ENCODE data around the gene PRAF2.

The PRAF2 gene, protein sequence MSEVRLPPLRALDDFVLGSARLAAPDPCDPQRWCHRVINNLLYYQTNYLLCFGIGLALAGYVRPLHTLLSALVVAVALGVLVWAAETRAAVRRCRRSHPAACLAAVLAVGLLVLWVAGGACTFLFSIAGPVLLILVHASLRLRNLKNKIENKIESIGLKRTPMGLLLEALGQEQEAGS

GRCh38 chrX:49073601-49074575 lies at the start of gene PRAF2:
PRAF2 (minus strand) TSS chrX:49074002; CDS start chrX:49073987, 15 bp downstream.
- peak; percentile 80 for DNase-seq (ENCODE audit: low read depth)

GRCh38 chrX:49122499-49122898 lies 48.7 kb upstream of the PRAF2 start:
- no peak for DNase-seq (ENCODE audit: low read depth)

DNA sequence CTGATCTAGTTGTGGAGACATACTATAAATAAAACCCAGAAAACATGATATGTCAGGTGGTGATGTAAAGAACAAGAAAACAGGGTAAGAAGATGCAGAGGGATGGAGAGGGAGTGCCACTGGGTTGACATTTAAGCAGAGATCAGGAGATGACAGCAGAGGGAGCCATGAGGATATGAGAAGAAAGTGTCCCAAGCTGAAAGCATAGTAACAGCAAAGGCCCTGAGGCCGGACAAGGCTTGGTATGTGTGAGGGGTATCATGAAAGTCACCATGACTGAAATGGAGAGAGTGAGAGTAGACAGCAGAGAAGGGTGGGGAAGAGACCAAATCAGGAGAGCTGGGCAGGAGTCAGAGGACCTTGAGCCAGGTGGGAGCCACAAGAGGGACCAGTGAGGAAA lies 46.3 kb upstream of the PRAF2 start:
- DNase-seq (ENCODE audit: low read depth), result no peak

GRCh38 chrX:49117581-49117980 lies 43.8 kb upstream of the PRAF2 start:
- no peak for DNase-seq (ENCODE audit: low read depth)

DNA sequence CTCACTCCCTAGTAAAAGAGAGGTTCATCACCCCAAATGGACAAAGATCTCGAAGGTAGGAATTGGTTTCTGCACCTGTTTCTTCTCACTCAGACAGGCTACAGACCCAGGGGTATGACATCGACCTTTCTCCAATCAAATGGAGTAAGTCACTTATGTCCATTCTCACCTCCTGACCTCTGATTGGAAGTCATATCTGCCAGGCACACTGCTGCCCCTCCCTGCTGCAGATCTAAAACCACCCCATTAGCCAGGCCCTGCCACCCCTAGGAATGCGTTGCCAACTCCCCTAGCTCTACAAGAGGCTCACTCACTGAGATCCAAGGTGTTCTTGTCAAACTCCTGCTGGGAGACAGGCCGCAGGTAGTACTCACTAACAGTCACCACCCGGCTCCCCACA lies 42.9 kb upstream of the PRAF2 start:
- no peak for DNase-seq (ENCODE audit: low read depth)

DNA sequence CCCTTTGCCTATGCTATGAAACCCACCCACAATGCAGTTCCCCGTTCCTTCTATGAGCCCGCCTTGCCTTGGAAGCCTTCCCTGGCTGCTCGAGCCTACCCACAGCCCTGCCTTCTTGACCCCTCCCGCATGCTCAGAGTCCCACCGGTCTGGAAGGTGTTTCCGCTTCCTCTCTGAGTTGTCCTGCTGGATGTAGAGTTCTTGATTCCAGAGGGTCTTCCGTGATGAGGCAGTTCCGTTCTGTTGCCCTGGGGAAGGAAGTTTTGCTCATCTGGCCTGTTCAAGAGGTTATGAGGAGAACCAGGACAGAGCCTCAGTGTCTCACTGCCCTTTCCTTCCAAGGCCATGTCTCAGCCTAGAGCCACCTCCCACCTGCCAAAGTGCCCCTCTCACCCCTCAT lies 42.3 kb upstream of the PRAF2 start:
- DNase-seq (ENCODE audit: low read depth), result no peak

- no peak for DNase-seq (ENCODE audit: low read depth)
Observed at GRCh38 chrX:49111791-49112190, 38.0 kb upstream of the PRAF2 start.

GRCh38 chrX:49110417-49110816 lies 36.6 kb upstream of the PRAF2 start:
- no peak for DNase-seq (ENCODE audit: low read depth)

- DNase-seq (ENCODE audit: low read depth), result no peak
Observed at GRCh38 chrX:49108641-49109040, 34.8 kb upstream of the PRAF2 start.

DNA sequence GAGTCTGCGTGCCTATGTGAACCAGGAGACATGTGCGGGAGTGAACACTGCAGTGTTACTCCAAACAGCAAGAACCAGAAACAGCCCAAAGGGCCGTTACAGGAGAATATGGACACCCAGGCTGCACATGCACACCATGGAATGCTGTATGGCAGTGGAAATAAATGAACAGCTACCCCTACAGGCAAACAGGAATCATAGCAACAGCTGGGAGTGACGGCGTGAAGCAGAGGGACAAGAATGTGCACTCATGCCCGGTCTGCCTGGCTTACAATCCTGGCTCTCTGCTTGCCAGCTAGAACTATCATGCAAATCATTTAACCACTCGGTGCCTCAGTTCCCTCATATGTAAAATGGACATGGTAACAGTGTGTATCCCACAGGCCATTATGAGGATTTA lies 33.1 kb upstream of the PRAF2 start:
- DNase-seq (ENCODE audit: low read depth), result no peak

GRCh38 chrX:49106296-49106695 lies 32.5 kb upstream of the PRAF2 start:
- no peak for DNase-seq (ENCODE audit: low read depth)

- no peak for DNase-seq (ENCODE audit: low read depth)
Observed at GRCh38 chrX:49103637-49104036, 29.8 kb upstream of the PRAF2 start.

DNA sequence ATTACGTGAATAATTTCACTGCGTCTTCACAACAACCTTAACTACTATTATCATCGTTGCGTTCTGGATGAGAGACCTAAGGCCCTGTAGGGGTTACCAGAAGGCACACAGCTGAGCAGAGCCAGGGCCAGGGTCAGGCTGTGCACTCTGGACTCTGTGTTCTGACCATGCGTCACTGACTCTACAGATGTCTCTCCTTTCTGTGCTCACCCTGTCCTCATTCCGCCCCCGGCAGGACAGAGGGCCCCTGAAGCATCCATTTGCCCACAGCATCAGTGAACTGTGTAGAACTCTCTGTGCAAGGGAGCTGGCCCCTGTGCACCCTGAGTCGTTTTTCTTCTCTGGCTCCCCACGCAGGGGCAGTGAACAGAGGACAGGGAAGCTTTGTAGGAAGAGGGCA lies 28.4 kb upstream of the PRAF2 start:
- DNase-seq (ENCODE audit: low read depth), result no peak

DNA sequence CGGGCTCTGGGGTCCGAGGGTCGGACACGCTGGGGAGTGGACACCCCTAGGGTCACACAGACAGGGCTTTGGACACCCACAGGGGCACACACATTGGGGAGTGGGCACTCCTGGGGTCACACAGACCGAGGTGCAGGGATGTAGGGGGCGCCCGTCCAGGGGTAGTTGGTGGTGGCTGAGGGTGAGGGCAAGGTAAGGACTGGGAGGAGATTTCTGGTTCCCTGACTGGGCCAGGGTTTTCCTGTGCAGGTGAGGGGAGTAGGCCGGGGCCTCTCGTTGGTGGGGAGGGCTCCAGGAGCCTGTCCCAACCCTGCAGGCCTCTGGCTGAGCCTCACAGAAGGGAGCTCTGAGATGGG lies 27.8 kb upstream of the PRAF2 start:
- no peak for DNase-seq (ENCODE audit: low read depth)

DNA sequence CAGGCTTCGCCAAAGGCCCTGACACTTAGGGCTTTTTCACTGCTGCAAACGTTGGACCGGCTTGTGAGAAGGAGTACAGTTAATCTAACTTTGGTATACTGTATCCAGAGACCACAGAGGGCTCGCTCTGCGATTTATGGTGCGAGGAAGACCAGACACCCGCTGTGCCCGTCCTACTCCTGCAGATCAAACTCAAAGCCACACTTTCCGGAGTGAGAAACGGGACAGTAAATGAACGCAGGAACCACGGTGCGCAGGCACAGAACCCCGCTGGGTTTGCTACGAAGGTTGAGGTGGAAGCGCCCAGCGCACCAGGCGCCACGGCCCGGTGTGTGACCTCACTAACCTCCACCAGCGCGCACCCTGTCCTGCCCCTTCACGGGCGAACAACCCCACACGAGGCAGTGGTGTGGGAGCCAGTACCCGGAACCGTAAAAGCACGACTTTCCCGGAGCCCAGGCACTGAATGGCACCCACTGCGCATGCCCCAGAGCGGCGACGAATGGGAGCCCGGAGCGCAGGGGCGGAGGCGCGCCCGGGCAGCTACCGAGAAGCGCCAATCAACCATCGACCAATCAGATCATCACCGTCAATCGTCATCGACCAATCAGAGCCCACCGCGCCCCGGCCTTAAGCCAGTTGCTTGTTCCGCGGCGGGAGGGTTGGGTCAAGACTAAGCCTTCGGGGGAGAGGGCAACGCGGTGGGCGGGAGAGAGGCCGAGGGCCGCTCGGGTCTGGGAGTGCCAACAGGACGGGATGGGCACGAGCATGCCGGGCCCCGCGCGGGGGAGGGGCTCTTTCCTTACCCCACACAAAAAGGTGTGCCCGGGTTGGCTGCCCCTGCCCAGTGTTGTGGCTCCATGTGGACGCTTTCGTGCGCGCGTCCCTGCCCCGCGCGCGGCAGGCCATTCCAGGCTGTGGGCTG lies 27.2 kb upstream of the PRAF2 start:
- DNase-seq (ENCODE audit: low read depth), result peak; percentile 80

- DNase-seq (ENCODE audit: low read depth), result no peak
Observed at GRCh38 chrX:49096419-49096818, 22.6 kb upstream of the PRAF2 start.

- no peak for DNase-seq (ENCODE audit: low read depth)
Observed at GRCh38 chrX:49089553-49089952, 15.8 kb upstream of the PRAF2 start.

DNA sequence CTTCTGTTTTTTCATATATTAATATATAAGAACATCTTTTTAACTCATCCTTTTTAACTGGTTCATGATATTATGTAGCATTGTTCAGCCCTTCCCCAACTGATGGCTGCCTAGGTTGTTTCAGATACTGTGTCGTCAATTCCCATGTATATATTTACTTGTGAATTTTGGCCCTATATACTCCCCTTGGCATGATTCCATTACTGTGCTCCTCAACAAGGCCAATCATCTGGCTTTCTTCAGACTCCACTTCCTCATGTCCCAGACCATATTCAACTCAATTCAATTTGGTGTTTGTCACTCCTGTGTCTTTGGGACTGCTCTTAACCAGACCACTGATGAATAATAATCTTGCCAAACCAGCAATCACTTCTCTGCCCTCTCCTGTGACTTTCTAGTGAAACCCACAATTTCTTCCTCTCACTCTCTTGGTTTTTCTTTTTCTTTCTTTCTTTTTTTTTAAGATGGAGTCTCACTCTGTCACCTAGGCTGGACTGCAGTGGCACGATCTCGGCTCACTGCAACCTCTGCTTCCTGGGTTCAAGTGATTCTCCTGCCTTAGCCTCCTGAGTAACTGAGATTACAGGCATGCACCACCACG lies 8.6 kb upstream of the PRAF2 start:
- no peak for DNase-seq (ENCODE audit: low read depth)

DNA sequence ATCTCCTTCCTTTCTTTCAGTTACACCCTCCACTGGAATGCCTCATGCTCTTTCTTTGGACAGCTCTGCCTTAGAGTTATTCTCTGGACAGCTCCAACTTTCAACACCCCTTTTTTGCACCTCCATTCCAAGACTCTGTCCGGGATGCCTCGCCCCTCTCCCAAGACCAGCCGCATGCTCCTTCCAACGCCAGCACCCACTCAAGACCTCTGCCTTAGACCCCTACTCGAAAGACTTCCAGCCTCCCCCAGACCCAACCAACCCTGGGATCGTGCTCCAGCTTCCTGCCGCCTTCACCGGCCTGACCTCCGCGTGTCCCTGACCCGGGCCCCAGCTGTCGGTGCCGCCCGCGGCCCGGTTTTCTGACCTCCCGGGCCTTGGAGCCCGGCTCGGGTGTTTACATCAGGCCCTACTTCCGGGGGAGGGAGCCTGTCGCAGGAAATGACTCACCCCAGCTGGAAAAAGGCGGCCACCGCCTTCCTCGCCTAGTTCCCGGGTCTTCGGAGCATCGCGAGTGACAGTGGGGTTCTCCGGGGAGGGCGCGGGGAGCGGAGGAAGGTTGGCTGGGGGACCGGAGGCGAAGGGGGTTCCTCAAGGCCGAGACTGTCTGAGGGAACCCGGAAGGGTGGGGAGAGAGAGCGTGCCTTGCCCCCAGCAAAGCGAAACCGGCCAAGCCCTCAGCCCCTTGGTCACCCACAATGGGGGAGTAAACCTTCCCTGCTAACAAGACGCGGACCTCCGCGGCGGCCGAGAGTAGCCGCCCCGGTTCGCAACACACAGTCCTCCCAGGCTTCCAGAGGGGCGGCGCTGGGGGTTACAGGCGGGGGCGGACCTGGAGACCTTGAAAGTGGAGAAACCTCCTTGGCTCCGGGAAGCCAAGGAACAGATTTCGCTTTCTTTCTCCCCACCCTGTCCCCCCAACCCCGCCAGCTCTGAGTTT lies 6.0 kb upstream of the PRAF2 start, which contains the start of gene WDR45:
TSS of gene WDR45 (minus strand) at position 399 of the 940 bp plus-strand sequence. CDS start 1,792 bp downstream, outside the sequence.
- DNase-seq (ENCODE audit: low read depth), result peak; percentile 62

DNA sequence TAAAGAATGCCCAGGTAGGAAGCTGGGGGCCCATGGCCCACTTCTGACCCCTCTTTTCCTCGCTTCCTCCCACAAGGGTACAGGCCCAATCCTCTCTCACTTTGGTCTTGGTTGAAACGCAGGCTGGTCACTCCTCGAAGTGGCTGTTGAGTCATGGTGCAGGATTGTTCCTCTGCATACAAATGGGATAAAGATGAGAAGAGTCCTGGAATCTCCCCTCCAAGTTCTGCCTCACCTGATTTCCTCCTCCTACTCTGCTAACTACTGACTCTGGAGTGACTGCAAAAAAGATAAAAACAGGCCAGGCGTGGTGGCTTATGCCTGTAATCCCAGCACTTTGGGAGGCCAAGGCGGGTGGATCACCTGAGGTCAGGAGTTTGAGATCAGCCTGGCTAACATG lies 4.1 kb upstream of the PRAF2 start:
- no peak for DNase-seq (ENCODE audit: low read depth)

DNA sequence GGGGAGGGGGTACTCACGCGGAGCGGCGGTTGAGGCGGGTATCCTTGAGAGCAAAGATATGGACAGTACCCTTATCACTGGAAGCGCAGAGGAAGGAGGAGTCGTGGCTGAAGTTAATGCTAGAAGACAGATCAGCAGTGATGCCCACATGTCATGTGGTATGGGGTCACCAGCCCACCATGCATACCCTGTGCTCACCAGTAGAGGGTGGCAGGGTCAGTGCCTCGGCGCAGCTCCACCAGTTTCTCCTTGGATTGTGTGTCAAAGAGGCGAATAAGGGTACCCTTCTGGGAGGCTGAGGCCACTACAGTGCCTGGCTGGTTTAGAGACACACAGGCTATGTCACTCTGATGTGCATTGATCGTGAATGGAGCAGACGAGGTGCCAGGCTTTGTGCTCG lies 1.5 kb upstream of the PRAF2 start:
- DNase-seq (ENCODE audit: low read depth), result no peak

All from activated gamma-delta T cell treated with anti-CD3 and anti-CD28 coated beads, Interleukin-2, amount 50 U/mL, for 16 hours (primary cell).